A673 (cell line): ENCODE results near the gene CCDC97. TPM values are rescaled to one million over a fixed set of nuclear protein-coding genes. Genes with fewer than 3 reads are reported as not detected.

Source experiments
- BruUV-seq: library from RNA; stranded (reverse); fragments of 400-500 nt; replicated peaks from 2 replicates; lab custom pipeline; 2021; lab: Mats Ljungman, UMichigan
- CTCF ChIA-PET: fragments of 300-600 bp; sonication (Branson Sonifier 250); formaldehyde crosslinking; loops from one replicate; lab custom pipeline; 2022; ENCODE audit warnings: antibody characterized with exemption; lab: Charles Lee
- POLR2A ChIA-PET: fragments of 300-600 bp; sonication (Branson Sonifier 250); formaldehyde crosslinking; loops from one replicate; lab custom pipeline; 2022; ENCODE audit warnings: antibody characterized with exemption; ENCODE audit not compliant: low non-redundant PET; lab: Charles Lee
- DNase-seq: peaks from one replicate; pipeline ENCODE4 v3.0.0-alpha.2; 2015; ENCODE audit warnings: low spot score
- H3K27ac ChIP-seq: fragments of 200-600 bp; sonication (generic); 2 replicates; pipeline ENCODE4 v1.5.1; 2016; ENCODE audit warnings: mixed run types, low read depth, mild to moderate bottlenecking, mixed read lengths, antibody characterized with exemption, low read length; ENCODE audit not compliant: poor library complexity, severe bottlenecking
- H3K27me3 ChIP-seq: fragments of 200-600 bp; sonication (generic); replicated peaks from 2 replicates; pipeline ENCODE4 v1.6.1; 2017; ENCODE audit warnings: mixed run types, low read depth, mild to moderate bottlenecking, mixed read lengths, antibody characterized with exemption, low read length; ENCODE audit not compliant: insufficient read depth, poor library complexity
- H3K36me3 ChIP-seq: fragments of 200-600 bp; sonication (generic); 2 replicates; pipeline ENCODE4 v1.6.1; 2016; ENCODE audit warnings: mixed run types, mild to moderate bottlenecking, mixed read lengths, antibody characterized with exemption, low read length; ENCODE audit not compliant: insufficient read depth, poor library complexity, severe bottlenecking
- H3K4me1 ChIP-seq: fragments of 200-600 bp; sonication (generic); 2 replicates; pipeline ENCODE4 v1.6.1; 2017; ENCODE audit warnings: mixed run types, mild to moderate bottlenecking, mixed read lengths, antibody characterized with exemption, low read length; ENCODE audit not compliant: insufficient read depth, poor library complexity, severe bottlenecking
- H3K4me3 ChIP-seq: fragments of 200-600 bp; sonication (generic); 2 replicates; pipeline ENCODE4 v1.5.1; 2016; ENCODE audit warnings: low read depth, mixed run types, mild to moderate bottlenecking, mixed read lengths, low read length; ENCODE audit not compliant: poor library complexity, severe bottlenecking
- H3K9me3 ChIP-seq: fragments of 200-600 bp; sonication (generic); 2 replicates; pipeline ENCODE4 v1.6.1; 2016; ENCODE audit warnings: mixed run types, low read depth, mild to moderate bottlenecking, mixed read lengths, antibody characterized with exemption, low read length; ENCODE audit not compliant: poor library complexity, severe bottlenecking
- CTCF ChIP-seq: fragments of 300-800, 200-600 bp; sonication (generic); conservative IDR thresholded peaks from 2 replicates; pipeline ENCODE4 v1.5.1; 2017; ENCODE audit warnings: low read depth, mild to moderate bottlenecking, antibody characterized with exemption, low read length, moderate library complexity, mixed read lengths
- EZH2 ChIP-seq: fragments of 200-600 bp; sonication (generic); IDR thresholded peaks from 2 replicates; pipeline ENCODE4 v1.6.1; 2017; ENCODE audit warnings: borderline replicate concordance, low read depth, mild to moderate bottlenecking, mixed read lengths, antibody characterized with exemption, low read length; ENCODE audit not compliant: poor library complexity, severe bottlenecking
- intact Hi-C: fragments of 100-400 bp; cut with micrococcal nuclease; formaldehyde crosslinking; loops from one replicate; pipeline ENCODE4 v1.10.0; 2022; ENCODE audit not compliant: unreplicated experiment
- total RNA-seq: library from RNA; stranded (reverse); gene quantifications from 2 replicates; pipeline ENCODE4 v1.2.3, GENCODE V29; 2021

CCDC97 gene
- total RNA-seq, 1 experiment from 2014 or later, result 40.8 TPM

- peaks cover 67% of the 10 kb centered on the region for H3K36me3 ChIP-seq
- ChIA-PET CTCF (no interaction called here), POLR2A (no interaction called here)
- no peak for DNase-seq
- TF ChIP-seq EZH2 (no peak), CTCF (no peak)
- H3K27me3 ChIP-seq, result no peaks in the 10 kb centered on the region
- intact Hi-C loops, result no loop called here
- peaks cover 9% of the 10 kb centered on the region for H3K4me1 ChIP-seq
- no peak overlapping the region for H3K27ac ChIP-seq
- H3K4me3 ChIP-seq, result no peak overlapping the region
- BruUV-seq, result no TSS peak
- H3K9me3 ChIP-seq, result no peaks in the 10 kb centered on the region
Measured at GRCh38 chr19:41319500-41320184, 9.7 kb downstream of the CCDC97 start.

GRCh38 chr19:41320185-41320518 is 10.2 kb downstream of the CCDC97 start:
- BruUV-seq, result no TSS peak
- TF ChIP-seq EZH2, result no peak
- no peak for TF ChIP-seq CTCF
- ChIA-PET POLR2A (interaction anchor here (0.6 kb wide), 1 partner anchor 644 kb away, joined by 3 read pairs; no protein-coding TSS in a partner anchor), CTCF (no interaction called here)
- Histone ChIP-seq H3K27ac (no peak overlapping the region), H3K27me3 (no peaks in the 10 kb centered on the region), H3K36me3 (peaks cover 66% of the 10 kb centered on the region), H3K4me1 (peaks cover 9% of the 10 kb centered on the region), H3K9me3 (no peaks in the 10 kb centered on the region), H3K4me3 (no peak overlapping the region)
- intact Hi-C loops, result no loop called here
- no peak for DNase-seq

GRCh38 chr19:41320568-41320967 is 10.6 kb downstream of the CCDC97 start:
- no peak overlapping the region for H3K4me3 ChIP-seq
- peaks cover 10% of the 10 kb centered on the region for H3K4me1 ChIP-seq
- DNase-seq, result no peak
- no peaks in the 10 kb centered on the region for H3K9me3 ChIP-seq
- CTCF ChIA-PET, result no interaction called here
- no peak for TF ChIP-seq EZH2
- no peak for TF ChIP-seq CTCF
- H3K27ac ChIP-seq, result no peak overlapping the region
- no TSS peak for BruUV-seq
- H3K27me3 ChIP-seq, result no peaks in the 10 kb centered on the region
- intact Hi-C loops, result no loop called here
- POLR2A ChIA-PET, result interaction anchor here (0.6 kb wide), 1 partner anchor 644 kb away, joined by 3 read pairs; no protein-coding TSS in a partner anchor
- H3K36me3 ChIP-seq, result peaks cover 66% of the 10 kb centered on the region
